ENCODE measurements around the gene FLRT3. TPM values are rescaled to one million over a fixed set of nuclear protein-coding genes. Genes with fewer than 3 reads are reported as not detected.

The FLRT3 gene
- total RNA-seq, 2 experiments from 2014 or later = not detected

DNA sequence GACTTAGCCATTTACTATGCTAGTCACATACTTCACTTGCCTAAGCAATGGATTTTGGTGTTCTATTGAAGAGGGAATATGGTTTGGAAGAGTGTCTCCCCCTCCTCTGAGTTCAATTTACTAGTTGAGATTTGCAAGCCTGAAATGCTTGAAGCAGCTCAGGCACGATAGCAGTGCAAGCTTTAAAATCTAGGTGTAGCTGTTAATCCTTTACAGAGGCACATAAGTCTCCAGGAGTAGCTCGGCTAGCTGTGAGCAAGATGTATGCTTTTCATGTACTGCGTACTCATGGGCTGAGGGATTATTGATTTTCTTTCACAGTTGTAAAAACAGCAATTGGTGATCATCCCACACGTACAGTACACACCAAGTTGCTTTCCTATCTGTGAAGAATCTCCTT is 726 bp downstream of the FLRT3 start:
- H3K27ac Mint-ChIP-seq = no peak overlapping the region
- H3K4me3 Mint-ChIP-seq = no peak overlapping the region
- intact Hi-C loops (cut with DNase I, micrococcal nuclease) = no loop called here
- Histone ChIP-seq H3K27ac (ENCODE audit: low read depth in 1 of 2, low read length in 2 of 2) (no peak overlapping the region), H3K4me3 (ENCODE audit: low read length) (no peak overlapping the region), H3K9me3 (ENCODE audit: control insufficient read depth in 1 of 2, insufficient read depth in 1 of 2, low read length in 2 of 2) (peaks cover 0 to 6% of the 10 kb centered on the region in 2 experiments), H3K27me3 (ENCODE audit: control insufficient read depth in 1 of 2, insufficient read depth in 2 of 2, low read length in 2 of 2) (no peaks in the 10 kb centered on the region), H3K36me3 (ENCODE audit: insufficient read depth, low read length) (no peaks in the 10 kb centered on the region), H3K4me1 (ENCODE audit: insufficient read depth, low read length) (no peaks in the 10 kb centered on the region)
- no peaks in the 10 kb centered on the region for H3K36me3 Mint-ChIP-seq (ENCODE audit: low read depth)
- ChIA-PET CTCF (no interaction called here), POLR2A (no interaction called here)
- DNase-seq (no peak), ATAC-seq (ENCODE audit: poor library complexity) (no peak)
- TF ChIP-seq, protein P1, sequence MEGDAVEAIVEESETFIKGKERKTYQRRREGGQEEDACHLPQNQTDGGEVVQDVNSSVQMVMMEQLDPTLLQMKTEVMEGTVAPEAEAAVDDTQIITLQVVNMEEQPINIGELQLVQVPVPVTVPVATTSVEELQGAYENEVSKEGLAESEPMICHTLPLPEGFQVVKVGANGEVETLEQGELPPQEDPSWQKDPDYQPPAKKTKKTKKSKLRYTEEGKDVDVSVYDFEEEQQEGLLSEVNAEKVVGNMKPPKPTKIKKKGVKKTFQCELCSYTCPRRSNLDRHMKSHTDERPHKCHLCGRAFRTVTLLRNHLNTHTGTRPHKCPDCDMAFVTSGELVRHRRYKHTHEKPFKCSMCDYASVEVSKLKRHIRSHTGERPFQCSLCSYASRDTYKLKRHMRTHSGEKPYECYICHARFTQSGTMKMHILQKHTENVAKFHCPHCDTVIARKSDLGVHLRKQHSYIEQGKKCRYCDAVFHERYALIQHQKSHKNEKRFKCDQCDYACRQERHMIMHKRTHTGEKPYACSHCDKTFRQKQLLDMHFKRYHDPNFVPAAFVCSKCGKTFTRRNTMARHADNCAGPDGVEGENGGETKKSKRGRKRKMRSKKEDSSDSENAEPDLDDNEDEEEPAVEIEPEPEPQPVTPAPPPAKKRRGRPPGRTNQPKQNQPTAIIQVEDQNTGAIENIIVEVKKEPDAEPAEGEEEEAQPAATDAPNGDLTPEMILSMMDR (IDR thresholded peaks at IDR 0.05) = no peak
- H3K27me3 Mint-ChIP-seq = no peaks in the 10 kb centered on the region
- H3K9me3 Mint-ChIP-seq = peaks cover 3% of the 10 kb centered on the region
- H3K4me1 Mint-ChIP-seq (ENCODE audit: low read depth) = no peaks in the 10 kb centered on the region

DNA sequence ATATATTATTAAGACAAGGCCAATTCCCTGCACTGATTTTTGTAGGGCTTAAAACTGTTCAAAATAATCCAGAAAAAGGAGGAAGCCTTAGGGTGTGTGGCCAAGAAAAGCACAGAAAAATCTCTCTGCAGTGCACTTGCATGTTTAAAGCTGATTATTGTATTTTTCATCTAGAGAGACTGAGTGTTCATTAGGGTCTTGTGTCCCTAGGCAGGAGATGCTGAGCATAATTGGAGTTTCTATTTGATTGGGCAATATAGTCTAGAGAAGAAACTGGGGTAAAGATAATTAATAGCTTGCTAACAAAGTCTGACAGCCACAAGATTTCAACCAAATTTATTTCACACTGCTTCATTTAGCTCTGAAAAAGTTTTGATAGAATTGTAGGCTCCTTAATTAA is 2.4 kb downstream of the FLRT3 start:
- Histone ChIP-seq H3K4me3 (ENCODE audit: low read length) (no peak overlapping the region), H3K27ac (ENCODE audit: low read depth in 1 of 2, low read length in 2 of 2) (no peak overlapping the region), H3K9me3 (ENCODE audit: control insufficient read depth in 1 of 2, insufficient read depth in 1 of 2, low read length in 2 of 2) (peaks cover 0 to 6% of the 10 kb centered on the region in 2 experiments), H3K27me3 (ENCODE audit: control insufficient read depth in 1 of 2, insufficient read depth in 2 of 2, low read length in 2 of 2) (no peaks in the 10 kb centered on the region), H3K36me3 (ENCODE audit: insufficient read depth, low read length) (no peaks in the 10 kb centered on the region), H3K4me1 (ENCODE audit: insufficient read depth, low read length) (no peaks in the 10 kb centered on the region)
- TF ChIP-seq, protein P1 (IDR thresholded peaks at IDR 0.05) = no peak
- intact Hi-C loops (cut with DNase I, micrococcal nuclease) = no loop called here
- no peaks in the 10 kb centered on the region for H3K4me1 Mint-ChIP-seq (ENCODE audit: low read depth)
- POLR2A ChIA-PET = no interaction called here
- H3K4me3 Mint-ChIP-seq = no peak overlapping the region
- DNase-seq = no peak
- H3K9me3 Mint-ChIP-seq = no peaks in the 10 kb centered on the region
- no peak for ATAC-seq (ENCODE audit: poor library complexity)
- no peak overlapping the region for H3K27ac Mint-ChIP-seq
- no peaks in the 10 kb centered on the region for H3K27me3 Mint-ChIP-seq
- CTCF ChIA-PET = no interaction called here
- H3K36me3 Mint-ChIP-seq (ENCODE audit: low read depth) = no peaks in the 10 kb centered on the region

DNA sequence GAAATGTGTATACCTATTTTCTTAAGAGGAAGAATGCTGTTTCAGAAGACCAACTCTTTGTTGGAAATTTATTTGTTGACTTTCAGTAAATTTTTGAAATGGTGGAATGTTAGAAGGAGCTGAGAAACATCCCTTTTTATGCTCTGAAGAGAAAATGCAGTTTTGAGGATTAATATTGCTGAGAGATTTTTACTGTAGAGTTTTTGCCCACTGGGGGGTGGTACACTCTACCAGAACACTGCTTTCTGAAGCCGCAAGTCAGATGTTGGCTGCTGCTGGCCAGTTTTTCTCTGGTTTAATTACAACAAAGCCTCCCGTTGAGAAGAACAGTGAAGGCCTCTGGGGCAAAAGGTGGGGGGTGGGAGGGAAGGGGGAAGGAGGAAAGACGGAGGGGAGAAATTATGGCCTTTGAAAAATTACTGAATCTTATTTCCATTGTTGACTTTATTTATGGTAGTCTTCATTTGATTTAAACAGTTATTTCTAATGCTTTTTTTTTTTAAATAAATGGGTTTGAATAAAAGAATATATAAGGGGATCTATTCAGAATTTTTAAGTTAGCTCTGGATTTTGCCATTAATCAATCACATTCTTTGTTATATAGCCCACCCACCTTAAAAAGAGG is 3.0 kb downstream of the FLRT3 start:
- H3K4me1 Mint-ChIP-seq (ENCODE audit: low read depth) = no peaks in the 10 kb centered on the region
- TF ChIP-seq, protein P1 (IDR thresholded peaks at IDR 0.05) = no peak

More for the DNA sequence above, 3.0 kb downstream of the FLRT3 start:
- Mint-ChIP-seq H3K36me3 (ENCODE audit: low read depth) (no peaks in the 10 kb centered on the region), H3K9me3 (no peaks in the 10 kb centered on the region), H3K27me3 (no peaks in the 10 kb centered on the region), H3K4me3 (no peak overlapping the region), H3K27ac (no peak overlapping the region)
- no peaks in the 10 kb centered on the region for H3K27me3 ChIP-seq (ENCODE audit: control insufficient read depth in 1 of 2, insufficient read depth in 2 of 2, low read length in 2 of 2)
- no peaks in the 10 kb centered on the region for H3K4me1 ChIP-seq (ENCODE audit: insufficient read depth, low read length)
- no peaks in the 10 kb centered on the region for H3K36me3 ChIP-seq (ENCODE audit: insufficient read depth, low read length)
- CTCF ChIA-PET = no interaction called here
- DNase-seq = no peak
- ATAC-seq (ENCODE audit: poor library complexity) = no peak
- H3K27ac ChIP-seq (ENCODE audit: low read depth in 1 of 2, low read length in 2 of 2) = no peak overlapping the region
- intact Hi-C loops (cut with DNase I, micrococcal nuclease) = no loop called here
- H3K9me3 ChIP-seq (ENCODE audit: control insufficient read depth in 1 of 2, insufficient read depth in 1 of 2, low read length in 2 of 2) = peaks cover 0 to 6% of the 10 kb centered on the region in 2 experiments
- no peak overlapping the region for H3K4me3 ChIP-seq (ENCODE audit: low read length)
- POLR2A ChIA-PET = no interaction called here
